HepG2 (cell line): ENCODE measurements around the gene PHACTR3.

Experiments used
- ATF6 ChIP-seq: sonication (generic); formaldehyde crosslinking; conservative IDR thresholded peaks from 2 replicates; pipeline ENCODE4 v1.4.0; 2020; ENCODE audit warnings: missing genetic modification reagents
- BRCA1 ChIP-seq: sonication (generic); formaldehyde crosslinking; IDR thresholded peaks from 2 replicates; pipeline ENCODE4 v1.4.0; 2020; ENCODE audit warnings: missing genetic modification reagents
- CTCF ChIP-seq: sonication (generic); formaldehyde crosslinking; IDR thresholded peaks from 2 replicates; pipeline ENCODE4 v1.5.0; 2020; ENCODE audit warnings: mild to moderate bottlenecking, missing genetic modification reagents, moderate library complexity
- EHMT2 ChIP-seq: fragments of 200-600 bp; sonication (generic); IDR thresholded peaks from 2 replicates; pipeline ENCODE4 v1.7.0; 2017; ENCODE audit warnings: antibody characterized with exemption, low read depth, low read length, borderline replicate concordance
- EZH2 ChIP-seq: conservative IDR thresholded peaks from 2 replicates; pipeline ENCODE4 v1.6.1; 2012; ENCODE audit warnings: mild to moderate bottlenecking, low read depth, low read length, moderate library complexity
- FOXP4 ChIP-seq: sonication (generic); formaldehyde crosslinking; IDR thresholded peaks from 2 replicates; pipeline ENCODE4 v1.4.0; 2020; ENCODE audit warnings: missing genetic modification reagents
- KLF15 ChIP-seq: sonication (generic); formaldehyde crosslinking; IDR thresholded peaks from 2 replicates; pipeline ENCODE4 v1.8.1; 2023; ENCODE audit warnings: borderline replicate concordance, mild to moderate bottlenecking, inconsistent platforms, missing genetic modification reagents, mixed read lengths
- KLF16 ChIP-seq, 2 experiments: sonication (generic) in 1 of 2; formaldehyde crosslinking in 1 of 2; IDR thresholded peaks; 2 replicates each; pipeline versions ENCODE4 v1.6.1 to v1.8.0; 2016 to 2023; ENCODE audit warnings: missing genetic modification reagents in 2 of 2, missing compliant biosample characterization in 1 of 2
- PHF8 ChIP-seq: sonication (generic); formaldehyde crosslinking; IDR thresholded peaks from 2 replicates; pipeline ENCODE4 v1.5.0; 2020; ENCODE audit warnings: missing genetic modification reagents
- POLR2A ChIP-seq, 2 experiments: IDR thresholded peaks; 2 replicates each; pipeline ENCODE4 v1.6.1; 2011; ENCODE audit warnings: low read depth in 2 of 2, low read length in 2 of 2, mild to moderate bottlenecking in 1 of 2, moderate library complexity in 1 of 2; ENCODE audit not compliant: insufficient read depth in 1 of 2
- PREB ChIP-seq: sonication (generic); formaldehyde crosslinking; IDR thresholded peaks from 2 replicates; pipeline ENCODE4 v1.4.0; 2020; ENCODE audit warnings: missing genetic modification reagents
- TCF7 ChIP-seq: sonication (generic); IDR thresholded peaks from 2 replicates; pipeline ENCODE4 v1.6.1; 2016; ENCODE audit warnings: antibody characterized with exemption, low read depth
- TGIF2 ChIP-seq: IDR thresholded peaks from 2 replicates; pipeline ENCODE4 v1.6.1; 2016; ENCODE audit warnings: control low read depth, missing compliant biosample characterization
- YY1 ChIP-seq: IDR thresholded peaks from 2 replicates; pipeline ENCODE4 v1.6.1; 2011; ENCODE audit warnings: low read length, low read depth, moderate library complexity, mild to moderate bottlenecking; ENCODE audit not compliant: insufficient read depth, insufficient replicate concordance

GRCh38 chr20:59821788-59822187, 217.4 kb downstream of the PHACTR3 start:
- TF ChIP-seq POLR2A (IDR thresholded peaks at IDR 0.05; ENCODE audit: insufficient read depth in 1 of 2, low read depth in 2 of 2, low read length in 2 of 2) (no peak), EZH2 (no peak), CTCF (no peak), FOXP4 (CRISPR knock-in tag) (no peak), YY1 (no peak), ATF6 (CRISPR knock-in tag) (no peak), KLF16 (CRISPR knock-in tag; IDR thresholded peaks at IDR 0.05) (no peak), TGIF2 (no peak), PREB (CRISPR knock-in tag) (no peak), KLF15 (no peak), TCF7 (no peak), BRCA1 (CRISPR knock-in tag) (no peak), PHF8 (CRISPR knock-in tag) (no peak), EHMT2 (no peak)
